ENCODE results near the gene ACSF3.

ACSF3 gene

GRCh38 chr16:89190150-89190958 lies 96.7 kb downstream of the ACSF3 start:
- no peak for TF ChIP-seq CTCF (IDR thresholded peaks at IDR 0.05)

- TF ChIP-seq CTCF (IDR thresholded peaks at IDR 0.05), result no peak
Observed at GRCh38 chr16:89191033-89191900, 97.6 kb downstream of the ACSF3 start.

GRCh38 chr16:89191901-89192185 lies 98.2 kb downstream of the ACSF3 start:
- no peak for TF ChIP-seq CTCF (IDR thresholded peaks at IDR 0.05)

GRCh38 chr16:89192956-89193575 lies 99.4 kb downstream of the ACSF3 start:
- TF ChIP-seq CTCF (IDR thresholded peaks at IDR 0.05), result no peak

GRCh38 chr16:89193576-89194293 lies 100.1 kb downstream of the ACSF3 start:
- no peak for TF ChIP-seq CTCF (IDR thresholded peaks at IDR 0.05)

- TF ChIP-seq CTCF (IDR thresholded peaks at IDR 0.05), result no peak
Observed at GRCh38 chr16:89194340-89195311, 101.0 kb downstream of the ACSF3 start.

Measured in LNCAP (cell line).